COLO829 (cell line): Measurements from ENCODE around the gene FLRT2.

Experiments used
- DNase-seq: peaks from one replicate; pipeline ENCODE4 v3.0.0; 2012; ENCODE audit warnings: low spot score

The FLRT2 gene

DNA sequence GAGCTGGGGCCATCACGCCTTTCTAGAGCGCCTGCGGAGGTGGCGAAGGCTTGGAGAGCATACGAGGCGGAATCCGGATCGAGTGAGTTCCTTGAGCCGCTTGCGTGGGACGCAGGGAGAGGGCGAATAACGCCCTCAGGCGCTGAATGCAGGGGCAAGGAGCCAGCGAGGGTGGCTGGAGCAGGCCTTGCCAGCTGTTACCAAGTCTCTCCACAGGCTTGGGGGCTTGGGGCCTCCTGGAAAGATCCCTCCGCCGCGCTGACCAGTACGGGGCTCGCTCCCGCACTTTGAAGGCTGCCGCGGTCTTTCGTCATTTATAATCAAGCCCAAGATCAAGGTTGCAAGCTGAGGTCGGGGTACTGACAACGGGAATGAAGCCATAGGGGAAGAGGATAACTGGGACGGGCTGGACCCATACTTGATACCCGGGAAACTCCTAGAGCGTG lies 1.2 kb downstream of the FLRT2 start:
- no peak for DNase-seq

DNA sequence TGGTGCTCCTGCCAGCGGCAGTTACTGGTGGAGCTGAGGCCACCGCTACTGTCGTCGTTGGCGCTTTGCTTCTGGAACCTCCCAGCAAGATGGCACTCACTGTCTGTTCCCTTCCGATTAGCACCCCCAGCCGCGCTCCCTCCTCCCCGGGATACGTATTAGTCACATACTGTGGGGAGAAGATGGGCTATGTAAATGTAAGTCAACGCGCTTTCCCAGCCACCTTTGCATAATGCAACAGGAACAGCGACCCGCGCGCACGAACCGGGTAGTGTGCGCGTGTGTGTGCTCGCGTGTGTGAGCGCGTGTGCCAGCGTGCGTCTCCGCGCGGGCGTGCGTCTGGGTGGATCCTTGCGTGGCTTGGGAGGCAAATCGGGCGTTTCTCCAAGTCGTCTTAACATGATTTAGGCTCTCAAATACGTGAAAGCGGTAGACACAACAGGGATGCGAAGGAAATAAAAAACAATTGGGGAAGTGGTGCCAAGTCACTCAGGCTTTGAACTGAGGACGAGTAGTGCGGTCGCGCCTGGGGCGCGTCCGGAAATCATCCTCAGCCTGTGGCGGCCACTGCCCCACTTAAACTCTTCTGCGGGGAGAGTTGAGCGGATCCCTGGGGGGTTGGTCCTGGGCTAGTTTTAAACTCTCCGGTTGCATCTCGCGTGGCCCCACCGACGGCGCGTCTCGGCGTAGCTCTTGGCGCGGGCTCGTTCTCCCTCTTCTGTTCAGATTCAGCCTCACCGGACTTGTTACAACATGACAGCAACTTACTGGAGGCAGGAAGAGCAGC lies 1.8 kb downstream of the FLRT2 start:
- DNase-seq = no peak

DNA sequence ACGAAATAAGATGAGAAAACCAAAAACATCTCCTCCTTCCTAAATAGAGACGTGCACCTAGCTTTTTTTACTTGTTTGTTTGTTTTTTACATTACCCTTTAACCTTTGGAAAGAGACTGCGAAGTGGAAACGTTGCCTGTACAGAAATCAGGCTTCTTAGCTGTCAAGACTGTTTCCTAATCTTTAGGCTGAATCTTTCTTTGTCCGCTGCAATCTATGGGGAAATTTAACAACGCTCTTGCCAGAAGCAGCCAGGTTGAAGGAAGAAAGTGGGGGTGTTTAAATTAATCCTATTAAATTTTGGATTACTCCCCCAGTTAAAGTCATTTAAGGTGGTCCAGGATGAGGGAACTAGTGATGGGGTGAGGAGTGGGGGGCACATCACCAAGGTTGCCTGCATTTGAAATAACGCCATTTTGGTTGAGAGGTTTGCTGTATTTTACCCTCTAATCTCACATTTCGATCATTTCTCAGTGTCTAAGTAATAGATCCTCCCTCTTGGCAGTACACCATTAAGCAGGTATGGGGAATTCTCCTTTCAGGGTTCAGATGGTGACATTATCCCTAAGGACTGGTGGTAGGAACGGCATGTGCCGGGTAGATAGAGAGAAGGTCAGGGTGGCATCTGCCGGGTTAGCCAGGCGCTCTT lies 2.6 kb downstream of the FLRT2 start:
- no peak for DNase-seq

DNA sequence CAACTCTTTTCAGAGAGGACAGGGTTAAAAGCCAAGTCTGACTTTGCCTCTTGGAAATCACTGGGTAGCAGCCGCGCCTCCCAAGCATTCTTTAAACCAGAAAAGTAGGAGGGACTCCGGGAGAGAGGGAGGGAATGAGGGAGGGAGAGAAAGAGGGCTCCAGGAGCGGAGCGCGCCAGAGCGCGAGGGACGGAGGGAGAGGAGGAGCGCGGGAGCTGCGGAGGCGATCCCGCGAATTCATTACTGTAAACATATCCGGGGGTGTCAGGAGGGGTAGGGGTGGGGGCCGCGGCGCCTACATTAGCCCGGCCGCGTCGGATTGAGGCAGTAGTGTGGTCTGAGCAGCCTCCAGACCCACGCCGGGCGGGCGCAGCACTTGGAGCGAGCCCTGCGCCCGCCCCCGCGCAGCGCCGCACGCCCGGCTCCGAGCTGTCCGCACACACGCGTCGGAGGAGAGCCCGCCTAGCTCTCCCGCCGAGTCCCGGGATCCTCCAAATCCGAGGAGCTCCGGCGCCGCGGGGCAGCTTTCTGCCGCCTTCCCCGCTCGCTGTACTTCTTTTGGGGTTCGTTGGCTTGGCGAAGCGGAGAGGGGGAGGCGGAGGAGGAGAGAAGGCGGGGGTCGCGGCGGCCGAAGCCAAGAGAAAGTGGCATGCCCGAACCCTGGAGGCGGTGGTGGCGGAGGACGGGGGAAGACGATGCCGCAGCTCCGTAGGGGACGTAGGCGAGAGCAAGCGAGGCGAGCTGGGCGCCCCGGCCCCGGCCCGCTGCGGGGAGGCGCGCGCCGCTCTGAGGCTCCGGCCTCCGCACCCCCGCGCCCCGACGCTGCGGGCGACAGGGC lies 3.3 kb downstream of the FLRT2 start:
- DNase-seq = peak; percentile 69

DNA sequence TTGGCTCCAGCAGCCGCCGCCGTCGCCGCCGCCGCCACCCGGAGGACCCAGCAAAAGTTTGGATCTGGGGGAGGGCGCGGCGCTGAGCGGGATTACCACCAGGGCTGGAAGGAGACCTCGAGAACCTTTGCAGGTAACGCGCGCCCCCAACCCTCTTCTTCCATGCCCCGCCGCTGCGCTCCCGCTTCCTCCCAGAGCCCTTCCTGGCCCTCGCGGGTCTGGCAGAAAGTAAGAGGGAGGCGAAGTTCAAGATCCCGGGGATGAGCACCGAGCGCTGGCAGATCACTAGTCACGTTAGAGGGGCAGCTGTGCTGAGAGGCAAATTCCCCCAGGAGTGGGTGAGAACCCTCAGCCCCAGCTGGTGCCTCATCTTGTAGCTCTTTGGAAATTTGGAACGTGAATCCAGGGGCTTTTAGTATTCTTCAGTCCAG lies 3.9 kb downstream of the FLRT2 start:
- no peak for DNase-seq

DNA sequence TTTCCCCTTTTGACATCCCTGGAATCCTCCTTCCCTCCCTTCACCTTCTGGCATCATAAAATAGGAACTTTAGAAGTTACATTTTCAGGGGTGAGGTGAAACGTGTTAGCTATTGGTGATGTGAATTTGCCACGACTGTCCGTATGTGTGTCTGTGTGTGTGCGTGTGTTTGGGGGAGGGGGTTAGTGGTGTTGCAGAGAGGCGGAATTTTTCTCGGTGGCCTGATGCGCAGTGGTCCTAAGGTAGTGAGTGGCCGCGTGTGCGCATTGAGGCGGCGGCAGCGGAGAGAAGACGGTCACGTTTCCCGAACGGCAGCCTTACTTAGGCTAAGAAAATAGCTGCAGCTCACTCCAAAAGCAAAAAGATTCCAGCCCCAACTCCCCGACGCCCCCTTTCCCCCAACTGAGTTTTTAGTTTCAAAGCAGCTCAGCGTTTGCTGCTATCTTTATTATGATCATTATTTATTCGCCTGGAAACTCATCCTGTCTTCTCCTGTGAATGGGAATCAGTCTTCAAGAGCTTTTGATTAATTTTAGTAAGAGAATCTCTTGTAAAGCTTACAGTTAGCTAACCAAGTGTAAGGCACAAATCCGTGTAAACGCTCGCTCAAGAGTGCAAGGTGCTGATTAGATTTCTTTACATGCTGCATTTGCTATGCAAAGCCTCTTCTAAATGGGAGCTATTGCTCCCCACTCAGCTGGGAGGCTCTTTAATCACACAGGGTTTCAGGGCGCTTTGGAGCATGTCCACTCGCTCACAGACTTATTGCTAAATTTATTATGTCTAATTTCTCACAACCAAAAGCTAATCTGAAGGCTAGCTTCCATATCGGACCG lies 4.7 kb downstream of the FLRT2 start:
- no peak for DNase-seq

DNA sequence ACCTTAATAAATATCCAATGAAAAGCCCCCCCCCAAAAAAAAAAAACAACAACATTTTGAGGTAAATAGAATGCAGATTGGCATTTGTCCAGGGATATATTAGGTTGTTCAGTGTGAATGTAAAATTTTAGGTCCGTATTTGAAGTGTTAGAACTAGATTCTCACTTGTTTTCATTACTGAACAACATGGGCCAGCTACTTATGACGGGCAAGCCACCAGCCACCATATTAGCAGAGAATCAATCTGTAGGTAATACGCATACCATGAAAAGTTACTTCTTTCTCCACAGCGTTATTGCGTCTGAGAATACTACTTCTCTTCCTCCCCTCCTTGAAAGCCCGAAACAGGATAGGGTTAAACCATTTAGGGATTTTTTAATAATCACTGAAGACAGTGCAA lies 5.4 kb downstream of the FLRT2 start:
- no peak for DNase-seq

DNA sequence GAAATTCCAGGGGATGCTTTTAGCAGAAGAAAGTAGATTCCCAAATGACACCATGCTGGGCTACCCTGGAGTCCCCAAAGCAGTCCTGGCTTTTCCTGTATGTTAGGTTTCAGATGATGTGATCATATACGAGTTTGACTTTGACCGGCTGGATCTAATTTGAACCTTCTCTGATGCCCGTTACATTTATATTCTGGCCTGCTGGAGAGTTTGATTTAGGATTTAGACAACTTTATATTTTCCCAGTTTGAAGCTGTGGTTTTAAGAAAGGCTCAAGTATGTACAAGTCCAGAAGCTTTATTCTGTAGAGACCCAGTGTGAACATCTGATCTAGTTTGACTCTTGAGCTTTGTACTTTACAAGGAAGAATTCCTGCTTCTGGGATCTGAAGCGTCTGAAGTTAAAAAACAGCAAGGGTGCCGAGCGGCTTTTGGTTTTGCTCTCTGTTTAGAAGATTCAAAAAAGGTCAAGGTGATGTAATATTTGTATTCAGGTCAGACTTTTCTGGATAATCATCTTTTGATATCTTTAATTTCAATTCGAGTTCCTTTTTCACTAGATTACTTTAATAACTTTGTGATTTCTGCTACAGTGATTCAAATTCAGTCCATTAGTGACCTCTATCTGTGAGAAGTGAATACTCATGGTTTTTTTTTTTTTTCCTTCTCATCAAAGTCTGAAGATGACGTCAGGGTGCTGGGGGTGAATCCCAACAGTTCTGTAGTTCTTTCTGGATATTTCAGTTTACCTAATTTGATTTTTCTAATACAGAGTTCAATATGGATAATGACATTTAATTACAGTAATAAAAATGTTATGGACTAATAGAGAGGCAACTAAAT lies 6.3 kb downstream of the FLRT2 start:
- DNase-seq = no peak

DNA sequence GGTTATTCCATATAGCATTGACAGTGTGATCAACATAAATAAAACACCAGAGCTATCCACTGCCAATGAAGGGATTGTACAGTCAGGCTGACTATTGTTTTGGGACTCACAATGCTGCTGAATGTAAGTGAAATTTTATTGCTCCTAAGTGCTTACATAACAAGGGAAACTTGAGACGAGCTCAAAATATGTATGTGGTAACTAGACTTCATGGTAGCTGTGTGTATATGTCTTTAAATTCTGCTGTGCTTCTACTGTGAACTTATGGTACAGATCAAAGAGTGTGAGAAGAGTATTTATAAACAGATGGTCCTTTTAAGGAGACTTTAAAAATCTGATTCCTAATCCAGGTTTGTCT lies 6.9 kb downstream of the FLRT2 start:
- no peak for DNase-seq

DNA sequence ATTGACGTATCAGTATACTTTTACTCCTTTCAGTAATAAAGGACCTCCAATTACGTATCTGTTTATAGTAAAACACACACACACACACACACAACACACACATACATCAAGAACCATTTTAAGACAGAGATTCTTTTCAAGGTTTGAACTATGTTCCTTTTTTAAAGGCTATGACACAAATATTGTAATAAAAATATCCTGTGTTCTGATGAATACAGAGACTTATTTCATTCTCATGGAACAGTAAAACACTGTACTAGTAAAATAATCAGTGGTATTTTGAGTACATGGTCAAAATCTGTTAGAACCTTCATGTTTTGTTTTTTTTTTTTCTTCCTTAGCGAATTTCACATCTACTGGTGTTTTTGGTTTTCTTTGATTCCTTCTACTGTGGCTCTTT lies 7.6 kb downstream of the FLRT2 start:
- no peak for DNase-seq

DNA sequence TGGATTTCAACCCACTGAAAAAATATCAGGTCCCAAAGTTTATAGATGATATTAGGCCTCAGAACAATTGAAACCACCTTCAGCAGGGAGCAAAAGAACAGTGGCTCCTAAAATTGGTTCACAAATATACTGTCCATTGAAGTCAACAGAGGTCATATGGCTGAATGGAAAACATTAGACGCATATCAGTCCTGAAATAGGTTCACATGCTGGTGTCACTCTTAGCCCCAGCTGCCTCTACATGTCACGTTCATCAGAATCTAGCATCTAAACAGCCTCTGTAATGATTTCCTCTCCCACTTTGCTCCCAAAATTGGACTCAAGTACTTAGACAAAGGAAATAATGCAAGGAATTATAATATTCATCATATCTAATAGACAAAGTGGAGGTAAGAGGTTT lies 8.7 kb downstream of the FLRT2 start:
- no peak for DNase-seq

DNA sequence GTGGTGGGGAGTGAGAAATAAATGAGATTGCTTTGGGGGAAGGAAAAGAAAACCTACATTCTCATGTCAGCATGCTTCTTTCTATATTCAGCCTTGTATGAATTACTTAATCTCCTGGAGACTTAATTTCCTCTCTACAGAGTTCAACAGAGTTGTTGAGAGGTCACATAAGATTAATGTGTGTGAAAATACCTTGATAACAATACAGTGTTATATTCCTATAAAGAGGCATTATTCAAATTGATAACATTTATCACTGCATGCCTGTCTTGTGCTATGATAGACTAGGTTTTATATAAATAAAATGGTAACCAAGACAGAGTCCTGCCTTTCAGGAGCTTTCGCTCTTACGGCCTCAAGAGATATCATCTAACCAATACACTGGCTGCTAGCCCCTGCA lies 9.6 kb downstream of the FLRT2 start:
- no peak for DNase-seq

DNA sequence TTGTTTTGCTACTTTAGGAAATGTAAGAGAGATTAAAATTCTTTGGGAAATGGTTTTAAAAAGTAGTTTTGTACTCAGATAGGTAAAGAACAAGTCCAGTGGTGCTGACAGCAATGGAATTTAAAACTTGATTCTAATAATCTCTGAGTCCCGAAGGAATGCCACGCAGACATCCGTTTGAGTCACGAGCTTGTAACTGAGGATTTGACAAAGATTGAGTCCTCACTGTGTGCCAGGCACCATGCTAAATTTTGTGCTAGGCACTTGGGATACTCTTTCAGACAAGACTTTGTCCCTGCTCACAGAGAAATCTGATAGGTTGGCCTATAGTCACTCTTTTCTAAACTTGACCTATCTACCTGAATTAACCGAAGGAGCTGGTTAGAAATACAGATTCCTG lies 12.7 kb downstream of the FLRT2 start:
- DNase-seq = no peak

DNA sequence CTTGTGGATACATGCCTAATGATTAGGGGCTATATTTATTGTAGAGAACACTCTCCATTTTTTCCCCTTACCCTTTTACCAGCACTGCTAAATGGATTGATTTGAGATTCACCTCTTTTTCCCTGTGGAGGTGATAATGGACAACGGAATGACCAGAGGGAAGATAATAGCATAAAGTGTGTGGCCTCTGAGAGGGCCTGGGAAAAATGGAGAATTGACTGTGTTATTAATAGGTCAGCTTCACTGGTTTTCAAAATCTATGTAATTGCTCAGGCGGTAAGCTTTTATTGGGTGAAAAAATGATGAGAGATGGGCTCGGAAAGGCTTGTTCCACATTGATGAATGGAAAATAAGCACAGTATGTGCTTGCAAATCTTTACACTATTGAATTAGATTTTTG lies 15.8 kb downstream of the FLRT2 start:
- no peak for DNase-seq

DNA sequence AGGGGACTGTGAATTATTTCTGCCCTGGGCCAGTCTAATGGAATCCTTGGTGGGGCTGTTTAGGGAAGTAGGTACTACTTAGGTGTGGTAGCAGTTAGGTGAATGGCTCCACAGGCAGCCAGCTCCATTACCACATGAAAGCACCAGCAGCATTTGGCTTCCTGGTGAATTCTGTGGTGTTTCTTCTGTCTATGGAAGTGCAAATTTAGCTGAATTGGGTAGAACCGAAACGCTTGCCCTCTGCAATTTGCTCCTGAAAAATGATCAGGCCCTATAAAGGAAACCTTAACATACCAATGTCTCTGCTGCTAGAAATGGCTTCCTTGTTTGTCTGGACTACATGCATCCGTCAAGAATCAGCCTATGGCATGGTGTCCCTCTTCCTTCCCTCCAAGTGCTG lies 16.4 kb downstream of the FLRT2 start:
- no peak for DNase-seq

DNA sequence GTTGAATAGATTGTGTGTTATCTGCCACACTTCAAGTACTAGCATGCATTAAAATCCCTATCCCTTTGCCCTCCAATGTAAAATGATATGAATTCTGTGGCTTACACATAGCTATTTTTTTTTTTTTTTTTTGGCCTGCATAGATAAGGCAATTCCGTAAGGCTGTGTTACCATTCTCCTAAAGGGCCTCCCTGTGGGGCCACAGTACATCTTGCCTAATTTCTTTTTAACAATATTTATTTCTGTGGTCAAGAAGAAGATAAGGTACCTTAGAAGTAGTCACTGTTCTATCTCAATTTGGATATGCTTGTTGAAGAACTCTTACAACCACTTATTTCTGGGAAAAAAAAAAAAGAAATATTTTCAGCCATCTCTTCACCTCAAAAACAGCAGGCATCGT lies 19.8 kb downstream of the FLRT2 start:
- no peak for DNase-seq

DNA sequence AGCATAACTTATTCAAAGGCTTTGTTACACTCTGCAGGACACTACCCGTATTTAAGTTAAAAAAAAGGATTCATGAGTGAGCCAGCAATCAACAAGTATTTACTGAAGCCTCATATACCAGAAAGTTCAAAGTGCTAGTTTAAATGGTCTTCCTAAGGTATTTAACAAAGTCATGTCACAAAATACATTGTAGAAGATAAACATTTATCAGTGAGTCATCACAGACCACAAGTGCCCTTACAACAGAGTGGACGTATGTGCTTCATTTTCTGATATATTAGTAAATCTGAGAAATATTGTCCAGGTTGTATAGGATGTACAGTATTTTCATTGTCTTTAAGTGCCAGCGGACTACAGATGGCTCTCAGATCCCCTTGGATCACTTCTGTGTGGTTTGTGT lies 24.2 kb downstream of the FLRT2 start:
- DNase-seq = no peak

DNA sequence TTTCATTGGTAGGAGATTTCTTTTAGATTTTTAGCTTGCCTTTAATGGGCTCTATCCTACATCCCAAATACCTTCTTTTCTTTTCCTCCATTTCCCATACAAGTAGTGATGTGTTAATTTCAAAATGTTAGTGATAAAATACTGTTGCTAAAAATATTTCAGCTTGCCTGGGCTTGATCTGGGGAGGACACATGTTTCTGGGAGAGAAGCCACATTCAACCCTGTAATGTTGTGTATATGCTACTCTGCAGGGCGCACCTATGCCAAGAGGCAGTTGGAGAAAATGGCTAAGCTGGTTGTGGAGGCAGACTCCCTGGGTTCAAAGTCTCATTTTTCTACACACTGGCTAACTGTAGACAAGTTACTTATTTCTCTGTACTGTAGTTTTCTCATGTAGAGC lies 26.3 kb downstream of the FLRT2 start:
- no peak for DNase-seq

DNA sequence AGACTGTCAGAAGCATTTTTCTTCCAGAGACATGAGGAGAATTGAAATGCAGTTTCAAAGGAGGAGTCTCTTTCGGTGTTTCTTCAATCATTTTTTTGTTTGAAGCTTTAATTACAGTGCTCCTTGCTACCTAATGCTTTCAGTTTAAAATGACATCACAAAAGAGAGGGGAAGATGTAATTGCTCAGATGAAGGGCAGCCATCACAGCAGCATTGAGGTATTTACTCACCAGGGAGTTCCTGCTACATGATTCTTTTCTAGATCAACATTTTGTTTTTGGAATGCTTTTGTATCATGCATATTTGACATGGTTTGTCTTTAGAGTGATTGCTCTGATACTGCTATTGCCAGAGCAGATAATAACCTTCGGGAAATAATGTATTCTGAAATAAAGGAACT lies 28.6 kb downstream of the FLRT2 start:
- no peak for DNase-seq

DNA sequence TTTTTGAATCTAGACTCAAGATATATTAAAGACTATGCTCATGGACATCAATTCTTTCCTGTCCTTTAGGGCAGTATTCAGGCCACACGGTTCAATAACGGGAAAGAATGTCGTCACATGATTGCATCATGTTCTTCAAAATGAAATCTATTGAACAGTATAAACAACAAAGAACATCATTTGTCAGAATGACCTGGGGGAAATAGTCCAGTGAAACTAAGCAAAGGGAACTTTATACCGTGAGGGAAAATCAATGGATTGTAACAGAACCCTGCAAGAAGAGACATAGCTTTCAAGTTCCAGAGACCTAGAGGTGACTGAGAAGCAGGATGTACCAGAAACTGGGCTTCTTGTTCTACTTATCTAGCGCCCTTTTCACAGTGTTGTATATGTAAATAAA lies 32.7 kb downstream of the FLRT2 start:
- DNase-seq = no peak

DNA sequence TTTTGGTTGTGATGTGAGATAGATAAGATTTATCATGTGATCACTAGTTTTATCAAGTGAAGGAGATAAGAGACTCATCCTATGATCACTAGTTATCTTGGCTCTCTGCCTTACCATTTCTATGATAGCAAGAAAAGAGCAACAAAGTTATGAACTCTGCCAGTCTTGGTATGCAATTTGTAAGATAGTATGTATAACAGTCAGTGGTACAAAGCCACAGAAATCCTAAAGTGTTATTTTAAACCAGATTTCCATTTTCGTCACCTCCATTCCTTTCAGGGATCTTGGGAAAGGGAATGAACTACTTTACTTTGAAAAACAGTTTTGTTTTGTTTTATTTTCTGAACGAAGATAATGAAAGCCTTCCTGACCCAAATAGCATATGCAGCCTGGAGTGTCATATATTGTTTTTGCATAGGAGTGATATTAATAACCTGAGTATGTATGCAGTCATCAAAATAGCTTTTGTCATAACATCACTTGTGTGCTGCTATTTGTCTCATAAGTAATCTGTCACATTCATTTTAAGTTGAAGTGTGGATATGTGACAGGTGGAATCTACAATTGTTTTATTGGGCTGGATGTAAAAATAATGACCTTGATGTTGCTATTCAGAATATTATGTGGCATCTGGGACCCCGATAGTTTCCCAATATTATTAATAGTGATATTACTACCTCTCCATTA lies 35.0 kb downstream of the FLRT2 start:
- no peak for DNase-seq
